Thyroid gland (tissue), 4 donors: ENCODE results near the gene ZNF185.

ENCODE experiments used
- CTCF ChIP-seq, 6 experiments: fragments of 200-600 bp in 3 of 6; fragments of 450-650 bp in 3 of 6; sonication (generic) in 3 of 6; IDR thresholded peaks; one replicate each; pipeline ENCODE4 v1.5.1; 2016 to 2019; ENCODE audit warnings: antibody characterized with exemption in 6 of 6, mild to moderate bottlenecking in 2 of 6, inconsistent platforms in 1 of 6, moderate library complexity in 1 of 6
- POLR2A ChIP-seq, 2 donors: fragments of 450-650 bp; IDR thresholded peaks; one replicate each; pipeline ENCODE4 v1.6.1; 2017; ENCODE audit warnings: antibody characterized with exemption in 2 of 2, mild to moderate bottlenecking in 2 of 2, moderate library complexity in 1 of 2

- no peak for TF ChIP-seq CTCF (IDR thresholded peaks at IDR 0.05)
- no peak for TF ChIP-seq POLR2A (IDR thresholded peaks at IDR 0.05)
These were observed 7.2 kb downstream of the ZNF185 start for GRCh38 chrX:152905081-152905420.
